Hematopoietic multipotent progenitor cell treated with erythropoietin and hydrocortisone succinate and interleukin-3 and kit ligand, for 17 days (in vitro differentiated cells): ENCODE measurements around the gene CSNK1A1.
"Not testable (repeated sequence)": the region's sequence is repeated elsewhere in the genome, so short reads cannot be mapped to it uniquely, and the experiment has no call there.

Experiments used
- DNase-seq: peaks from one replicate; pipeline ENCODE4 v3.0.0-alpha.2; 2015; ENCODE audit warnings: low spot score

The CSNK1A1 gene

DNA sequence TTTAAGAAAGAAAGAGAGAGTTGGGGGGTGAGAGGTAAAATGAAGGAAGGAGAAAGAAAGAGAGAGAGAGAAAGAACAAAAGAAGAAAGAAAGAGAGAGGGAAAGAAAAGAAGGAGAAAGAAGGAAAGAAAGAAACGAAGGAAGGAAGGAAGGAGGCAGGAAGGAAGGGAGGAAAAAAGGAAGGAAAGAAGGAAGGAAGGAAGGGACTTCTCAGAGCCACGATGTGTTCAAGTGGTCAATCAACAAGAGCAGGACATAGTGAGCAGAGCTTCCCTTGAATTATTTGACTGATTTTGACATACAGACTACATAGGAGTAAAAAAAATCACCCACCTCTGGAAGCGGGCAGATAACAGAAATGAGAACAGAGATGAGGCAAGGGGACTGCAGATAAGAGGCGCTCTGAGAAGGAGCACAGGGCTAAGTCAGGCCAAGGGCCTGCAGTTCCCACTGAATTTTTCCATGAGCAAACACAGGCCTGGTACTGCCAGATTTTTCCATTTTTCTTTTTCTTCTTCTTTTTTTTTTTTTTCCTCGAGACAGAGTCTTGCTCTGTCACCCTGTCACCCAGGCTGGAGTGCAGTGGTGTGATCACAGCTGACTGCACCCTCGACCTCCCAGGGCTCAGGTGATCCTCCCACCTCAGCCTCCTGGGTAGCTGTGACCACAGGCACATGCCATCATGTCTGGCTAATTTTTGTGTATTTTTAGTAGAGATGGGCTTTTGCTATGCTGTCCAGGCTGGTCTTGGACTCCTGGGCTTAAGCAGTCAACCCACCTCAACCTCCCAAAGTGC lies 94.4 kb downstream of the CSNK1A1 start:
- DNase-seq: peak; percentile 36

GRCh38 chr5:149455889-149456409 lies 95.3 kb downstream of the CSNK1A1 start:
- DNase-seq: no peak

DNA sequence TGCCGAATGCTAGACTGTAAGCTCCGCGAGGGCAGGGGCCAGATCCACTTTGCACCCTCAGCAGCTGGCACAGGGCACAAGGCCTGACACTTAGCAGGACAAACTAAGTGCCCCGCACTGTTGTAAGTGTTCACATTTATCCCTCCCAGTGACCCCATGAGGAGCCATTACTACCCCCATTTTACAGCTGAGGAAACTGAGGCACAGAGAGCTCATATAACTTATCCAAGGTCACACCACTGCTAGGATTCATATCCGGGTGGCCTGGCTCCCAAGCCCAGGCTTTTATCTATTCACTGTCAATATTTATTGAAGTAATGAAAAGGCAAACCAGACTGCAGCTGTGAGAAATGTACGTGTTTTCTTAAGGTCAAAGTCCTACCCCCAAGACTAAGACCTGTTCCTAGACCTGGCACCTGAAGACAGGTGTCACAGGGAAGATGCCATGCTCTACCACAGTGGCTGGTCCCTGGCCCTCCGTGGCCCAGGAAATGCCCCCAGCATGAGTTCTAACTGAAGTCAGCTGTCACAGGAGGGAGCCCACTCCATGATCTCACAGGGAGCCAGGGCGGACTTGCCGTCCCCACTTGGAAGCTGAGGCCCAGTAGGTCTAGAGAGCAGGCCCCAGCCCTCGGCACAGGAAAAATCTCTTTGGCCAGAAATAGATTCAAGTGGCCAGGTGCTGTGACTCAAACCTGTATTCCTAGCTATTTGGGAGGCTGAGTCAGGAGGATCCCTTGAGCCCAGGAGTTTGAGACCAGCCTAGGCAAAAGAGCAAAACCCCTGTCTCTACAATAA lies 97.4 kb downstream of the CSNK1A1 start:
- DNase-seq: no peak

DNA sequence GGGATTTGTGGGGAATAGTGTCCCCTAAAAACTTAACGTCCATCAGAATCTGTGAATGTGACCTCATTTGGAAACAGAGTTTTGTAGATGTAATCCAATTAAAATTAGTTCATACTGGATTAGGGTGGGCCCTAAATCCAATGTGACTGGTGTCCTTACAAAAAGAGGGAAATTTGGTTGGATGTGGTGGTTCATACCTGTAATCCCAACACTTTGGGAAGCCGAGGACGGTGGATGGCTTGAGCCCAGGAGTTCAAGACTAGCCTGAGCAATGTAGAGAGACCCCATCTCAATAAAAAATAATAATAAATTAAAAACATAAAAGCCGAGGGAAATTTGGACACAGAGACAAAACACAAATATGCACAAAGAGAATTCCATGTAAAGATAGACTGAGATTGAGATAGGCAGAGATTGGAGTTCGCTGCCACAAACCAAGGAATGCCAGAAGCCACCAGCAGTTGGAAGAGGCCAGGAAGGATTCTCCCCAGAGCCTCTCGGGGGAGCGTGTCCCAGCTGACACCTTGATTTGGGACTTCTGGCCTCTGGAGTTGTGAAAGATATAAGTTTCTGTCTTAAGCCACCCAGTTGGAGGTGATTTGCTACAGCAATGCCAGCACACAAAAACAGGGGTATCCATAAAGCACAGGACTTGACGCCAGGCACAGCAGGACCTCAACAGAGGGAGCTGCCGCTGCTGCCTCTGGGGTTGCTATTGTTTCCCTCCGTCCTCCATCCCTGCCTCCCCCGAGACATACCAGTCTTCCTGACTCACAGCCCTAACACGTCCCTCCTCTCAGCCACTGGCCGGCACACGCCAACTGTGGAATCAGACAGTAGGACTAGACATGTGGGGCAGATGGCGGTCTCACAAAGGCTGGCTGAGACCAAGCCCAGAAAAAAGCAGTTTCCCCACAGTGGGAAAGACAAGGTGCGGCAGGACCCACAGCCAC lies 98.3 kb downstream of the CSNK1A1 start:
- no peak for DNase-seq

- DNase-seq: no peak
Observed at GRCh38 chr5:149452007-149452664, 99.1 kb downstream of the CSNK1A1 start.

DNA sequence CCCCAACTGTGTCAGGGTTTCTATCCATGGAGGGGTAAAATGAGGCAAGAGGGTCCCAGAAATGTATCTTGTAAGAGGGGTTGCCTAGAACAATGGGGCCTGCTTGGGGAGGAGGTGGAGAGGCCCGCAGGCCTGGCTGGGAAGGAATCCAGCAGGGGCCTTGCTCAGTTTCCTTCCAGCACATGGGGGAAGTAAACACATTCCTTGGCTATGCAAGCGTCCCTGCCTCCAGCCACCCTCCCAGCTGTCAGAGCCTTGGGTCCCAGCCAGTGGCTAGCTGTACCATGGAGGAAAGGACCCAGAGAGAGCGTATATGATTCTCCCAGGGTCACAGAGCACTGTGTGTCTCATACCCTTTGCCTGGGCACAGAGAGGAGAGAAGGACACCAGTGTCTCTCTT lies 101.0 kb downstream of the CSNK1A1 start:
- DNase-seq: no peak

GRCh38 chr5:149448831-149449714 lies 102.2 kb downstream of the CSNK1A1 start:
- peak; percentile 52 for DNase-seq

GRCh38 chr5:149448431-149448830 lies 102.8 kb downstream of the CSNK1A1 start:
- no peak for DNase-seq

DNA sequence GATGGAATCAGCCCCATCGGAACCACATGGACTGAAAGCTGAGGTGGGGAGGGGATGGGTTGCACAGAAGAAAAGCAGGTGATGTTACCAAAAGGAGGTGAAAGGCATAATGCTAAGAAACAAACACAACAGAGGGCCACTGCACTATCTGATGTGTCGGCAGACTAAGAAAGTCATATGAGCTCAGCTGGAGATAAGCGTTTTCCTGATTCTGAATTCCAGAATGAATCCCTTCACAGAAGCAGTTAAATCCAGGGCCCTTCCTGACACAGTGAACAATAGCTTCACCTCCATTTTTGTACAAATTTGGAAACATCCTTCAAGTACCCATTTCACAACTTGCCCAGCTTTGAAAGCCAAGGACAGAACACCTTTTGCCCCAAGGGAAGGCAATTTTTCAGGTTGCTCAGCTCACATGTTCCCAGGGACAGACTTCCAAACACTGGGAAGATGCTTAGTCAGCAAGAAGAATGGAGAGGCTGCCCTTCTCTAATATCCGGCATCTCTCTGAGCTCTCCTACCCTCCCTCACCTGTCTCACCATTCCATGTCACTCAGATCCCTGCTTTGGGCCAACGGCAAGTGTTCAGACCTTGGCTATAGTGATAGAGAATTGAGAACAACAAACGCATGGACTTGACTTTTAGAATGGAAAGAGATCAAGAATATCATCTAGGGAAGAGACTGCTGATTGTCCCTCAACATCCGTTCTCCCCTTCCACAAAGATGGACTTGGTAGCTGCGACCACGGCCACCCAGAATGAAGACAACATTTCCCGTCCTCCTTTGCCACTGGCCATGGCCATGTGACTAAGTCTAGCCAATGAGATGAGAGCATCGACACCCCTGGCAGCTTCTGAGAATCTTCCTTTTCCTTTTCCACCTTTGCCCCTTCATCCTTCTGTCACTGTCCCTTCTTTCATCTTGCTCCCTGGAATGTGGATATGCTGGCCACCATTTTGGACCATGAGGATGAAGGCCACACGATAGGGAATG lies 103.6 kb downstream of the CSNK1A1 start:
- no peak for DNase-seq

- DNase-seq: not testable (repeated sequence)
Observed at GRCh38 chr5:149446794-149447193, 104.4 kb downstream of the CSNK1A1 start.

GRCh38 chr5:149445739-149446369 lies 105.4 kb downstream of the CSNK1A1 start:
- no peak for DNase-seq

DNA sequence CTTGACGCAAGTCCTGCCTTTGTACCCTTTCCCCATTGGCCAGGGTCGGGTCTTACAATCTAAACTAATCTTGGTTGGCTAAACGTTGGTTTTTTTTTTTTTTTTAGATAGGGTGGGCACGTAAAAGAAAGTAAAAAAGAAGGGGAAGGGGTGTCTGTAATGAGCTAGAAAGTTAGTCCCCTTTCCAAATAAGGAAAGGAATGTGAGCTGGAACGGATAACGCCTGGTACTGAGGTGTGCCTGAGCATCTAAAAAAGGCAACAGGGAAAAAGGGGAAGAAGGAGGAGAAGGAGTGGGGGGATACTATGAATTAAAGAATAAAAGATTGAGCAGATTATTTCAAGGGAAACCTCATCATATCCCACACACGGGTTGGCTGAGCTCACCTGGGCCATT lies 105.9 kb downstream of the CSNK1A1 start:
- DNase-seq: no peak

- not testable (repeated sequence) for DNase-seq
Observed at GRCh38 chr5:149444430-149444829, 106.8 kb downstream of the CSNK1A1 start.

DNA sequence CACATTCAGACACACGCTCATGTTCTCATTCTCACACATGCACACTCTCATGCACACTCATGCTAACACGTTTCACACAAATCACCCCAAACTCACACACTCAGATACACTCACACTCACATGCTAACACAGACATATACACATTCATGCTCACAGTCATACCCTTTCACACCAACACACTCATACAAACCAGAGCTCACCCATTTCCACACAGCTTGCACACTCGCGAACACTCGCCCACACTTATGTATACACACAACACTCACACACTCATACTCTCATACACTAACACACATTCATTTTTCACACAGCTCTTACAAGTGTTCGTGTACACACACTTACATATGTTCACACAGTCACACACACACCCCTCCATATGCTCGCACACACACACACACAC lies 108.0 kb downstream of the CSNK1A1 start:
- no peak for DNase-seq

GRCh38 chr5:149442563-149443182 lies 108.6 kb downstream of the CSNK1A1 start:
- DNase-seq: peak; percentile 81
